Measurements from ENCODE around the gene TAAR8.
"Not testable (repeated sequence)": the region's sequence is repeated elsewhere in the genome, so short reads cannot be mapped to it uniquely, and the experiment has no call there.

Gene TAAR8

GRCh38 chr6:132544826-132545225 is 7.6 kb upstream of the TAAR8 start:
- DNase-seq (ENCODE audit: low read depth), result no peak

GRCh38 chr6:132548746-132549463 is 3.6 kb upstream of the TAAR8 start:
- DNase-seq (ENCODE audit: low read depth), result no peak

GRCh38 chr6:132551214-132551613 is 1.3 kb upstream of the TAAR8 start:
- no peak for DNase-seq (ENCODE audit: low read depth)

- DNase-seq (ENCODE audit: low read depth), result not testable (repeated sequence)
These were observed 7.6 kb downstream of the TAAR8 start for GRCh38 chr6:132560087-132560486.

GRCh38 chr6:132566404-132566803 is 13.9 kb downstream of the TAAR8 start:
- no peak for DNase-seq (ENCODE audit: low read depth)

- no peak for DNase-seq (ENCODE audit: low read depth)
These were observed 15.1 kb downstream of the TAAR8 start for GRCh38 chr6:132567566-132567965.

GRCh38 chr6:132568611-132569010 is 16.1 kb downstream of the TAAR8 start:
- no peak for DNase-seq (ENCODE audit: low read depth)

- no peak for DNase-seq (ENCODE audit: low read depth)
These were observed 16.7 kb downstream of the TAAR8 start for GRCh38 chr6:132569170-132569569.

GRCh38 chr6:132570221-132570777 is 17.8 kb downstream of the TAAR8 start, which contains the start of gene TAAR6:
Gene TAAR6, plus strand, starts transcription at chr6:132570322. Its CDS starts 0 bp downstream, at chr6:132570322.
- DNase-seq (ENCODE audit: low read depth), result no peak

GRCh38 chr6:132571774-132572173 is 19.3 kb downstream of the TAAR8 start:
- no peak for DNase-seq (ENCODE audit: low read depth)

- DNase-seq (ENCODE audit: low read depth), result no peak
These were observed 32.2 kb downstream of the TAAR8 start for GRCh38 chr6:132584698-132585097.

- no peak for DNase-seq (ENCODE audit: low read depth)
These were observed 35.0 kb downstream of the TAAR8 start for GRCh38 chr6:132587424-132587823.

GRCh38 chr6:132589454-132589853 is 37.0 kb downstream of the TAAR8 start, which contains the start of gene TAAR5:
Gene TAAR5, minus strand, starts transcription at chr6:132589741. Its CDS starts 55 bp downstream, at chr6:132589686.
- DNase-seq (ENCODE audit: low read depth), result no peak

GRCh38 chr6:132590362-132590761 is 37.9 kb downstream of the TAAR8 start:
- no peak for DNase-seq (ENCODE audit: low read depth)

- no peak for DNase-seq (ENCODE audit: low read depth)
These were observed 40.4 kb downstream of the TAAR8 start for GRCh38 chr6:132592855-132593254.

GRCh38 chr6:132596201-132596600 is 43.7 kb downstream of the TAAR8 start:
- no peak for DNase-seq (ENCODE audit: low read depth)

GRCh38 chr6:132598473-132598872 is 46.0 kb downstream of the TAAR8 start:
- DNase-seq (ENCODE audit: low read depth), result no peak

GRCh38 chr6:132600900-132601299 is 48.4 kb downstream of the TAAR8 start:
- DNase-seq (ENCODE audit: low read depth), result not testable (repeated sequence)
